ENCODE results near the gene MGAT4B.

The MGAT4B gene

DNA sequence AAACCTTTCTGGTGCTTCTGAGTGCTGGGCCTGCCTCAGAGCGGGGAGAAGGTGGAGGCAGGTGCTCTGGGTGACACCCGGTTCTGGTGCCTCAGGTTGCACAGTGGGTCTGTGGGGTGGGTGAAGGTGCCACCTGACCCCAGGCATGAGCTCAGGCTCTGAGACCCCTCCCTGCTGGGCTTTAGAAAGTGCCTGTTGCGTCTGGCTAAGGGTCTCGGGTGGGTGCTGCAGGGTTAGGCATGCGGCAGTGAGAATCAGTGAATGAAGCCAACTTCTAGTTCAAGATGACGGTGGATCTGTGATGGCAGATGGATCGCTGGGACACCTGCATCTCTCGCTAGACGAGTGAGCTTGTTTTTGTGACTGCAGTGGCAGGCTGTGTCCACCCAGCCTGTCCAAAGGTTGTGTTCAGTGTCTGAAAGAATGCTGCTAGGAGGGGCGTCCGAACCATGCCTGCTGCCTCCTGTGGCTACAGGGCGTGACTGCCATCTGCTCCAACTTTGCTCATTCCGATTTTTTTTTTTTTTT, 19.1 kb upstream of the MGAT4B start:
- DNase-seq (ENCODE audit: low read depth in 2 of 2): no peak

GRCh38 chr5:179824745-179825112, 18.1 kb upstream of the MGAT4B start:
- DNase-seq (ENCODE audit: low read depth in 2 of 2): no peak

DNA sequence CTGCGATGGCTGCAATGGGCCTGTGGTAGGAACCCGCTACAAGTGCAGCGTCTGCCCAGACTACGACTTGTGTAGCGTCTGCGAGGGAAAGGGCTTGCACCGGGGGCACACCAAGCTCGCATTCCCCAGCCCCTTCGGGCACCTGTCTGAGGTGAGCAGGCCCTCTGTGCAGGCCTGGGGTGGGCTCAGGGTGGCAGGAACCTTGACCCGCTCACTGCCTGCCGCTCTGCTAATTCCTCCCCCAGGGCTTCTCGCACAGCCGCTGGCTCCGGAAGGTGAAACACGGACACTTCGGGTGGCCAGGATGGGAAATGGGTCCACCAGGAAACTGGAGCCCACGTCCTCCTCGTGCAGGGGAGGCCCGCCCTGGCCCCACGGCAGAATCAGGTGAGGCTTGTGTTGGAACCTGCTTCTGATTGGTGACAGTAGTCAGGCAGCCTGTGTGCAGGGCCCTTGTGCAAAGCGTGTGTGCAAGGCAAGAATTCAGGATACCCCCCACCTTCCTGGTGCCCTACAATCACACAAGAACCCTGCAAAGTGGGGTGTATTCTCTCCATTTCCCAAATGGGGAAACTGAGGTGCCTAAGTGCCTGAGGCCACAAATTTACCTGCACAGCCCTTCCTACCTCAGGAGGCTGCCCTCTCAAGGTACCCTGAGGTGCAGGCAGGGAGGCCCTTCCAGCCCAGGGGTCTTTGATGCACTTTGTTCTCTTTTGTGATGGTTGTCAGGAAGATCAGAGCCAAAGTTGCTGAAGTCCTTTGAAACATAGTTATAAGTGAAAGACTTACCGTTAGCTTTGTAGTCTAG, 17.5 kb upstream of the MGAT4B start:
- no peak for DNase-seq (ENCODE audit: low read depth in 2 of 2)

DNA sequence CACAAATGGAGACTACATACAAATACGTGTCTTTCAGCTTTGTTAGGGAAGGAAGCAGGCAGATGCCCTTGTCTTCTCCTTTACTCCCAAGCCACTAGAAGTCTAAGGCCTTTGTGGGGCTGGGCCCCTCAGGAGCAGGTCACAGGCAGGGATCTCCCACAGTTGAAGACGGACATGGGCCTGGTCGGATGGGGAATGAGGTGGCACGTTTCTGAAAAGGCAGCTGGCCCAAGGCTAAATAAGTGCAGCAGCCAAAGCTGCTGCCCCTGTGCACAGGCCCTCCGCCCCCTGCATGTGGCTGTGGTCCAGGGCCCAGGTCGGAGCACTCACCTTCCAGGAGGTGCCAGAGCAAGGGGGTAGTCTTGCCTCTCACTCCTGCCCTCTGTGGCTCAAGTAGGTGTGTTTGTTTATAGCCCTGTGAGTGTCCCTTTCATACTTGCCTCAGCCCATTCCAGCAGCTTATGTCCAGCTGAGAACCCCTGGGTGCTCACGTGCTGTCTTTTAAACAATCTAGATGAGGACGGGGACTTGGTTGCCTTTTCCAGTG, 15.9 kb upstream of the MGAT4B start:
- no peak for DNase-seq (ENCODE audit: low read depth in 2 of 2)

DNA sequence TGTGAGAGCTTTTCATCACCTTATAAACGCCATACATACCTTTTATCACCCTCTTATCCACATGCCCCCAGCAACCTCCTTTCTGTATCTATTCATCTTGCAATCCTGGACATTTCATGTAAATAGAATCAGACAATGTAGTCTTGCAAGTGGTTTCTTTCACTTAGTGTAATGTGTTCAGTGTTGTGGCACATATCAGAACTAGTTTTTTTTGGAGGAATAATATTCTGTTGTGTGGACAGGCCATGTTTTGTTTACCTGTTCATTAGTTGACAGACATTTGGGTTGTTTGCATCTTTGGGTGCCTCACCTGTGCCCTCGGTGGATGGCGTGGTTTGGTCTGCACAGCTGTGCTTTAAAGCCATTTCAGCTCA, 15.4 kb upstream of the MGAT4B start:
- no peak for DNase-seq (ENCODE audit: low read depth in 2 of 2)

DNA sequence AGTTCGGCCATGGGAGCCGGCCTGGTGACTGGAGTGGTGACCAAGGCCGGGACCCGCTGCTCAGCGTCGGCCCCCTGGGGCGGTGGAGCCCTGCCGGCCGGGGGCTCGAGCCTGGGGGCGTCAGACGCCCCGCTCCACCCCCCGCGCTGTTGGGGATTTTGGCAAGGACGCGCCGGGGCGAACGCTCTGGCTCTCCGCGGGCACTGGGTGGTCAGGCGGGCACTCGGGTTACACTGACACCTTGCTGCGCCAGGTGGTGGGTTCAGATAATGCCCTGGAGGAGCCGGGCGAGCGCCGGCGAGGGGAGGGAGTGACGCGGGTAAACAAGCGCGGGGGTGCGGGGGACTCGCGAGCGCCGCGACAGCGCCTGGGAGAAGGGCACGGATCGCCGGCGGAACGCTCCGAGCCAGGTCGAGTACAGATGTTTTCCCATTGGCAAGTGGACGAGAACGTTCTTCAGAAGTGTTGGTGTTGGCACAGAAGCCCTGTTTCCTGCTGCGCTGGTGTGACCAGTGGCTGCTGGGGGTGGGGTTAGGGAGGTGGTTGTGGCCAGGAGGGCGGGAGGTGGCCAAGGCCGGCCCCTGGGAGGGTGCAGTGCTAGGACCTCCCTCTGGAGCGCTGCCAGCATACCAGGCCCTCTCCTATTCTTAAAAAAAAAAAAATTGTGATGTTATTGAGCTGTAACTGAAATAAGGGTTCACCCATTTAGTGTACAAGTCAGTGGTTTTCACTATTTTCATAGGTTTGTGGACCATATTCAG, 14.8 kb upstream of the MGAT4B start:
- peak; percentile 74 to 81 for DNase-seq (ENCODE audit: low read depth in 2 of 2)

DNA sequence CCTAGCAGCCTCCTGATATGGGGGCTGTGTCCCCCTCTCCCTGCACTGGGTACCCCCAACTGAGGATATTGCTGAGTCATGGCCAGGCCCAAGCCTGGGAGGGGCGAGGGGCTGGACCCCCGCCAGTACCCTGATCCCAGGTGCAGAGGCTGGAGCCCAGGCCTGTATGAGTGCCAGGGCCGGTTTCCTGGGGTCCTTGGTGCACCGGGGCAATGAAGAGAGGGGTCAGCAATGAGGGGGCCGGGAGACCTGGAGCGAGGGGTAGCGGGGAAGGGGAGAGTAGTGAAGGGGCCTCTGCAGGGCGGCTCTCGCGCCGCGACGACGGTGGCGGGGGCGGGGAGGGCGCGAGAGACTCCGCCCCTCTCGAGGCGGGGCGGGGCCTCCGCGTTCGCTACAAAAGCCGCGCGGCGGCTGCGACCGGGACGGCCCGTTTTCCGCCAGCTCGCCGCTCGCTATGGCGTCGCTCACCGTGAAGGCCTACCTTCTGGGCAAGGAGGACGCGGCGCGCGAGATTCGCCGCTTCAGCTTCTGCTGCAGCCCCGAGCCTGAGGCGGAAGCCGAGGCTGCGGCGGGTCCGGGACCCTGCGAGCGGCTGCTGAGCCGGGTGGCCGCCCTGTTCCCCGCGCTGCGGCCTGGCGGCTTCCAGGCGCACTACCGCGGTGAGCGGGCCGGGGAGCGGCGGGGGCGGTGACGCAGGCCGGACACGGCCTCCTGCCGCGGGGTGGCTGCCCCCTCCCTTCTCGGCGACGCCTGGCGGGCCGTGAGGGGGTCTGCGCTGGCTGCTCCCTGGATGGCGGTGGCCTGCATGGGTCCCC, 14.0 kb upstream of the MGAT4B start, which contains the start of gene SQSTM1:
SQSTM1 (plus strand) TSS at position 423 of the 815 bp plus-strand sequence; CDS start at position 455, 32 bp downstream.
- peak; percentile 67 to 75 for DNase-seq (ENCODE audit: low read depth in 2 of 2)

GRCh38 chr5:179820127-179820482, 13.4 kb upstream of the MGAT4B start:
- DNase-seq (ENCODE audit: low read depth in 2 of 2): no peak

GRCh38 chr5:179819296-179820126, 12.8 kb upstream of the MGAT4B start:
- no peak for DNase-seq (ENCODE audit: low read depth in 2 of 2)

GRCh38 chr5:179818746-179819295, 12.2 kb upstream of the MGAT4B start:
- peak; percentile 81 to 86 for DNase-seq (ENCODE audit: low read depth in 2 of 2)

GRCh38 chr5:179817890-179818745, 11.5 kb upstream of the MGAT4B start:
- no peak for DNase-seq (ENCODE audit: low read depth in 2 of 2)

GRCh38 chr5:179817470-179817840, 10.8 kb upstream of the MGAT4B start:
- DNase-seq (ENCODE audit: low read depth in 2 of 2): no peak

GRCh38 chr5:179816796-179817469, 10.3 kb upstream of the MGAT4B start:
- no peak for DNase-seq (ENCODE audit: low read depth in 2 of 2)

DNA sequence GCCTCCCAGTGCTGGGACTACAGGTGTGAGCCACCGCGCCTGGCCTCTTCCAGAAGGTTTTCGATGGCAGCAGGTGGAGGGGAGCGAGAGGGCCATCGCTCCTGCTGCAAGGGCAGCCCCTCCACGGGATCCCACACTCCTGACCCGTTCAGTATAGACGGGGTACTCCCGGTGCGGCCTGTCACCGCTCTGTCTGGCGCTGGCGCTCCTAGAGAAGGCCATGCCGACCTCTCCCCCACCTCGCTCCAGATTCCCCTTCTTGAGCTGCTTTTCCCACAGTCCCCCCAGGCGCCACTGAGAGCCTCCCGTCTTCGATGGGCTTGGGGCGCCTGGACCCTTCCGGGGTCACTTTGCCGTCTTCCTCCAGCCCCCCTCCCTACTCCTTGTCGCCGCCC, 9.7 kb upstream of the MGAT4B start:
- DNase-seq (ENCODE audit: low read depth in 2 of 2): no peak

GRCh38 chr5:179815491-179816249, 9.0 kb upstream of the MGAT4B start:
- no peak for DNase-seq (ENCODE audit: low read depth in 2 of 2)

GRCh38 chr5:179814090-179814489, 7.4 kb upstream of the MGAT4B start:
- DNase-seq (ENCODE audit: low read depth in 2 of 2): no peak

- DNase-seq (ENCODE audit: low read depth in 2 of 2): no peak
Measured at GRCh38 chr5:179812997-179813607, 6.4 kb upstream of the MGAT4B start.

Measured in stimulated activated CD8-positive, alpha-beta memory T cell treated with anti-CD3 and anti-CD28 coated beads, Interleukin-2, amount 100 ng/mL, for 48 hours (primary cell).